GM18873 (cell line): ENCODE results near the gene MYMK.

Experiments
- ATAC-seq: cut with Tn5 transposase; IDR thresholded peaks from one replicate; pipeline ENCODE4 v1.9.1; 2021; ENCODE audit warnings: mild to moderate bottlenecking, moderate library complexity, moderate number of reproducible peaks; ENCODE audit not compliant: unreplicated experiment, low FRiP score

Gene MYMK

DNA sequence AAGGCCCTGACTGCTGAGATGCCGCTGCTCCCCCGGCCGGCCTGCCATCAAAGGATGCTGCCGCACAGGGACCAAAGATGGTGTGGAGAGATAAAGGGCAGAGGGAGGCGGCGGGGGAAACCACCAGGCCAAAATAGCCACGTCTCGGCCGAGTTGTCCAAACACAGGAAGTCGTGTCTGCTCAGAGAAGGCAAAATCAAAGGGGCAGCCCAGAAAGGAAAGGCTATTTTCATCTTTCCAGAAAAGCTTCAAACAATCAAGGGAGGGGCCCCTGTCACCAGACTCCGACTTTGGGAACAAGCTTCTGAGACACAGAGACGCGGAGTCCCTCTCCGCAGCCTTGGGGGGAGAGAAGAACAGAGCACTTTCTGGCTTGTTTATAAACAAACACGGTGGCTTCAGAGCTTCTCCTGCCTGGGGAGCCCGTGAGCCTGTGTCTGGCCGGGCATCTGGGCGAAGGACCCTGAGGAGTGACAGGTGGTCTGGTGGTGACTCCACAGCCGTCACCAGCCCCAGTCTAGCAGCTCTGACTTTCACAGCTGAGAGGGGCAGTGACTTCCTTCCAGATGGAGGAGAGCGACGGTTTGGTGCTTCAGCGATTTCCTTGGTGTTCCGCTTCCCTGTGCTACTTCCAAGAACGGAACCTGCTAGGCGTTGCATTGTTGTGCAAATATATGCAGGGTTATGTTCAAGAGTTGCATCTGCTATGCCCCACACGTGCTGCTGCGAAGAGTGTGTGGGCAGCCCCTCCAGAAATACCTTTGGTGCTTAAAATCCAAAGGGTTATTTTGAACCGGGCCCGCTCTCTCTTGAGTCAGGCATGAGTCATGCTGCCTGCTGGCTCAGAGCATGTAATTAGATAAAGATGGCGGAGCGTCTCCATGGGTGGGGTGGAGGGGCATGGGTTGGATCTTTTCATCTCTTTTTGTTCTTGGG, 33.7 kb upstream of the MYMK start:
- no peak for ATAC-seq

- ATAC-seq = no peak
Measured at GRCh38 chr9:133557581-133557980, 32.8 kb upstream of the MYMK start.

DNA sequence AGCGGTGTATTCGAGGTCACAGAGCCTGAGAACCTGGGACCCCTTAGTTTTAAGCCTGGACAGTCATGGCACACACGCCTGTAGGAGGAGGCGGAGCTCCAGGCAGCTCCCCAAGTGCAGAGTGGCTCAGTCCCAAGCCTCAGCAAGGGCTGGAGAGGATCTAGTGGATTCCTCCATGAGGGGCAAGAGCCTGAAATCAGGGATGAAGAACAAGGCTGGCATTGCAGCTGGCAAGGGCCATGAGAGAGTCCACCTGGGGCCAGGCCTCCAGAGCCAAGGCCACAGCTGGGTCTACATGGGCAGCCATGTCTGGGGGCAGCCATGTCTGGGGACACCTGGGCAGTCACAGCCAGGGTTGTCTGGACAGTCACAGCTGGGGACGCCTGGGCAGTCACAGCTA, 31.6 kb upstream of the MYMK start:
- ATAC-seq = no peak

DNA sequence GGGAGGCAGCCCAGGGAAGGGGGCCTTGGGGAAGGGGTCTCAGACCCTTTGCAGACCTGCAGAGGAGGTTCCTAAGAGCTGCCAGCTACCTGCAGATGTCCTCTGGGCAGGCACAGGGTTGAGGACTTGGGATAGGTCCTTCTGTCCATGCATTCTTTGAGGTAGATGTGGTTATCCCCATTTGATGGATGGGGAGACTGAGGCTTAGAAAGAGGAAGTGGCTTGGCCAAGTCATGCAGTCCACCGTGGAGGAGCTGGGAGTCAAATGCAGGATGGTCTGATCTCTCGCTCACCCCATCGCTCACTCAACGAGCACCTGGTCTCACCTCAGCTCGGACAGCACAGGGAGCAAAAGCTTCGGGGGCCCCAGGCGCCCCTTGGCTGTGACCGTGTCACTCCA, 30.0 kb upstream of the MYMK start:
- ATAC-seq = no peak

GRCh38 chr9:133553973-133554713, 29.4 kb upstream of the MYMK start:
- ATAC-seq = no peak

DNA sequence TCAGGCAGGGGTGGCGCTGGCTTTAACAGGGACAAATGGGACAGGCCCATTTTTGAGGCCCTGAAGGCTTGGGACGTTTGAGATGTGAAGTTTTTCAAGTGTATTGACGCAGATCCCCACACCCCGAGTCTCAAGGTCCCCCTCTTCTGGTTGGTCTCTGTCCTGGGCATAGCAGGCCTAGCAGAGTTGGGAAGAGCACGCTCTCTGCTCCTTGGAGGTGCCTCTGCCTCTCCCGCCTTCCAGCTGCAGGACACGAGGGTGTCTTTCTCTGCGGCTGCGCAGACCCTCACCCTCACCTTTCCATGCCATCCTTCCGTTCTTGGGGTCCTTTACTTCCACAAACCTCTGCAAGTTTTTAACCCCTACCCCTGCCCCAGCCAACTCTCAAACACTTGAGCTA, 28.4 kb upstream of the MYMK start:
- ATAC-seq = no peak

GRCh38 chr9:133552236-133552635, 27.5 kb upstream of the MYMK start:
- ATAC-seq = no peak

DNA sequence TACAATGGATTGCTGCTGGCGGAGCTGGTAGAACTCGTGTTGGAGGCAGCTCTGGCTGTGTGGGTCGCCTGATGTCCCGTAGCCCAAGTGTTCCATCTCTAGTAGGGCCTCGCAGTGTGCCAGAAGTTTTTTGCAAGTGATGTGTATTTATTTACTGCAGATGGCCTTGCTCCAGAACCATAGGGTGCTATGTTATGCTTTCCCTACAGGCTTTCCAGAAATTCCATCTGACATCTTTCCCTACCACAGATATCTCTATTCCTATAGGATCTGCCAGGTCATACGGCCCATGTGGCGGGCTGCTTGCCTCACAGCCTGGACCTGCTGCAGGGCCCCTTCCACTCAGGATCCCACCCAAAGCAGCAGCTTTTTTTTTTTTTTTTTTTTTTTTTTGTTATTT, 26.7 kb upstream of the MYMK start:
- no peak for ATAC-seq

DNA sequence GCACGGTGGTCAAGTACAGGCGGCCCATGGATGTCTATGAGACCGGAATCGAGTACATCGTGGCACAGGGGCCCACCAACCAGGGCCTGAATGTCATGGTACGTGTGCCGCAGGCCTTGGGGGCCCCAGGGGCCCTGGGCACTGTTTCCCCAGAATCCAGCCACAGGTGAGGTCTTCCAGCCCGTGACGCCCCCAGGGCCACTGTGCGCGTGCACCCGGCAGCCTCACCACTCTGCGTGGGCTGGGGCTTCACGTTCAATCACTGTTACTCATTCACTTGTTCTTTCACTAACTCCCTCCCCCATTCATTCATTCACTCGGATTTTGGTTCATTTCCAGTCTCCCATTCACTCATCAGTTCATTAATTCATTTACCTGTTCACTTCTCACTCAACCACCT, 22.4 kb upstream of the MYMK start:
- ATAC-seq = no peak

- ATAC-seq = no peak
Measured at GRCh38 chr9:133546287-133546680, 21.5 kb upstream of the MYMK start.

DNA sequence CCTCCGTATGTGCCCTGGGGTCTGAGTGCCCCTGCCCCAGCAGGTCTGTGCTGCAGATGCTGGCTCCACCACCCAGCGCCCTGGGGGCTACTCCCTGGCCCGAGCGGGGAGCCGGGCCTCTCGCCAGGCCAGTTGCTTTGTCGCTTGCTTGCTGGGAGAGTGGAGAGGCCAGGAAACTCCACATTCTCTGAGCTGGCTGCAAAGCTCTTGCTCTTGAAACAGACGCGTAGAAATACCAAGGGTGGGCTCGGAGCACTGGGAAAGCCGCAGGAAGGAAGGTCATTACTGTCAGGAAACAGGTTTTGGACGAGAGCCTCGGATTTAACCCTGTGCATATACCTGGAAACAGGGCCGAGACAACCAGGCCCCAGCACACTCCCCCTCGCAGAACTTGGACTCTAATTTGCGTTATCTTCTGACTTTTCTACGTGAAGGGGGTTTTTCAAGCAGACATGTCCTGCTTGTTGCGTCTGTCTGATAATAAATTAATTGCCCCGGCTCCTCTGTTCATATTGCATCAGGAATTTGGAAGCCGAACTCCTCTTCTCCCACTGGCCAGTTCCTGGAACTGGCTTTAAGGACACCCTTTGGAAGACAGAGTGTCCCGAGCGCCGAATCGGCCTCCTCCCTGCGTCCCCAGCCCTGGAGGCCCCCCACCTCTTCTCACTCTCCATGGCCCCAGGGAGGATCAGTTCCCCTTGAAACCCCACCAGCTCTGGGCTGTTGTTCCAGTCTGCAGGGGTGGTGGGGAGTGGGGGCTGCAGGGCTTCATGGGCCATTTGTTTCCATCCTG, 20.9 kb upstream of the MYMK start:
- ATAC-seq = no peak

- ATAC-seq = no peak
Measured at GRCh38 chr9:133543772-133544467, 19.2 kb upstream of the MYMK start.

DNA sequence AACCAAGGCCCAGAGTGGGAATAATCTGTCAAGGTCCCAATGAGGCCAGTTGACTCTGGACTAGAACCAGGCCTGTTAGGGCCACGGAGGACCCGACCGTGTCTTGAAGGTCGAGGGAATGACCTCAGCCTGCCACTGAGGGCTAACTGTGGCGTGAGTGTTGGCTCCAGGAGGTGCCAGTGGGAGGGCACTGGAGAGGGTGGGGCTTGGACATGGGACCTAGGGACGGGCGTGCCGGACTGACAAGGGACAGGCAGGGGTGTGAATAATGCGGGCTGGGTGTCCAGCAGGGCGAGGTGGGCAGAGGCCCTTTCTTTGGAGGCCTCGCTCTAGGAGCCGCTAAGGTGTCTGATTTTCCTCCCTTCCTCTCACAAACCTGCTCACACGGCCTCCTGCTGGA, 17.2 kb upstream of the MYMK start:
- ATAC-seq = no peak

GRCh38 chr9:133540698-133541025, 15.9 kb upstream of the MYMK start:
- no peak for ATAC-seq

DNA sequence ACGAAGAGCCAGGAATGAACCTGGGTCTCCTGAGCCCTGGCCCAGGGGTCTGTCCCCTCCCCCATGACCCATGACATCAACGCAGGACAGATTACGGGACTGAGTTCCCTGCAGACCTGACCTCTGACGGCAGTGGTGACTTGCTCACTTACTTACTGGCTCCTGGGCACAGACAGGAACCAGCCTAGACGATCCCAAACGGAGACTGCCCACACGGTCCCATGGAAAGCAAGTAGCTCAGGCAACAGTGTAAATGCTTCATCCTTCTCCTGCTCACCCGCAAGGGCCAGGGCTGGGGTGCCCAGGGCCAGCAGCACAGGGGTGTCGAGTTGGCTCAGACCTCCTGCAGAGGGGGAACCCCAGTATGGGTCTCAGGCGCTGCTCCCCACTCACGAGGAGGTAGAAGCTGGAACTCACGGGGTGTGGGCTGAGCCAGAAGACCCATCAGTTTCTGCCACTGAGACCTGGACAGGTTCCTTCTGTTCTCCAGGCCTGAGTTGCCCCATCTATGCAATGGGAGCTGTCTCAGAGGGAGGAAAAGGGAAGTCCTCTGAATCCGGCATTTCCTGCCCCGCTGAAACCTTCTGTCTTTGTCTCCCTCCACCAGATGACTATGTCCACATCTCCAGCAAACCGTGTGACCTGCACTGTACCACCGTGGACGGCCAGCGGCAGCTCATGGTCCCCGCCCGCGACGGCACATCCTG, 15.4 kb upstream of the MYMK start:
- no peak for ATAC-seq

- ATAC-seq = no peak
Measured at GRCh38 chr9:133538851-133539833, 14.4 kb upstream of the MYMK start.

DNA sequence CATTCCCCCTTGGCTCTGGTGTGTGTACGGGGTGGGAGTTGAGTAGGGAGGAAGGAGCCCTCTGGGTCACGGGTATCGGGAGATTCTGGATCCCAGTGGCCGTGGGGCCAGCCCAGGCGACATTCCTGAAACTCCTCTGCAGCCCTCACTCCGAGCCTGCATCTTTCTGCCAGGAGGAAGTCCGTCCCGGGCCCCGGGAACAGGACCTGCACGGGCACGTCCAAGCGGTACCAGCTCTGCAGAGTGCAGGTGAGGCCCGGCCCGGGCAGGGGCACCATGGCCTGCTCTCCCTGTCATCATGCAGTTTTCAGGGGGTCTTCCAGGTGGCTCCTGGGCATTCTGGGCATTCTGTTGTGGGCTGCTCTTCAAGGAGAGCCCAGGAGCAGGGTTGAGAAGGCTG, 13.4 kb upstream of the MYMK start:
- ATAC-seq = no peak

DNA sequence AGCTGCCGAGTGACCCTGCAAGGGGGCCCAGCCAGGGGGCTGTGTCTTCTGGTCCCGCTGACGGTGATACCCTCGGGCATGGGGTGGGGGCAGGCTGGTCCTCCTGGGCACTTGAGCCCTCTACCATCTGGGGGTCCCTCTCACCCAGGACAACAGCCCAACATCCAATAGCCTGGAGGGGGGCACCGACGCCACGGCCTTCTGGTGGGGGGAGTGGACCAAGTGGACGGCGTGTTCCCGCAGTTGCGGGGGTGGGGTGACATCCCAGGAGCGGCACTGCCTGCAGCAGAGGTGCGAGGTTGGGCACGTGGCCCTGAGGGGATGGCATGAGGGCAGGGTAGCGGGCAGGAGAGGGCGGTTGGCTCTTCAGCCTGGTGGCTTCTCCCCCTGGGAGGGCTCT, 12.5 kb upstream of the MYMK start:
- ATAC-seq = no peak

DNA sequence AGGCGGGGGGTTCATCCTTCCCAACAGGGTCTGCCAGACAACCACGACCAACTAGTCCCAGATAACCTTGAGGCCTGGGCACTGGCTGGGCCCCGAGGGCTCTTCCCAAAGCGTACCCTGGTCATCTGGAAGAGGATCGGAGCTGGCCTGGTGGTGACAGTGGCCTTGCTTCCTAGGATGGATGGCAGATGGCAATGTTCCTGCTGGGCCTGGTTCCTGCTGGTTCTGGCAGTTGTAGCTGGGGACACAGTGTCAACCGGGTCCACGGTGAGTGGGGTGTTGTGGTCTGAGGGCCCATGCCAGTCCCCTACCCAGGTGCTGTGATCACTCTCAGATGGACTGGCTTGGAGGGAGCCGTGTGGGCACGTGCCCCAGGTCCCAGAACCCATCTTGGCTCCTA, 11.8 kb upstream of the MYMK start:
- ATAC-seq = no peak
